GM12865 (cell line): ENCODE measurements around the gene PPFIBP2.

Source experiments
- DNase-seq: peaks from one replicate; pipeline ENCODE4 v3.0.0; 2010; ENCODE audit warnings: low read depth
- H3K4me3 ChIP-seq: 2 replicates; pipeline ENCODE4 v1.5.1; 2011; ENCODE audit warnings: mild to moderate bottlenecking, low read depth, low read length, control low read depth
- TF ChIP-seq, protein P1 (sequence below): IDR thresholded peaks from 2 replicates; pipeline ENCODE4 v1.5.1; 2011; ENCODE audit warnings: low read length, control low read depth, low read depth, inconsistent platforms; ENCODE audit not compliant: insufficient read depth; ENCODE audit errors: missing control alignments

Gene PPFIBP2

DNA sequence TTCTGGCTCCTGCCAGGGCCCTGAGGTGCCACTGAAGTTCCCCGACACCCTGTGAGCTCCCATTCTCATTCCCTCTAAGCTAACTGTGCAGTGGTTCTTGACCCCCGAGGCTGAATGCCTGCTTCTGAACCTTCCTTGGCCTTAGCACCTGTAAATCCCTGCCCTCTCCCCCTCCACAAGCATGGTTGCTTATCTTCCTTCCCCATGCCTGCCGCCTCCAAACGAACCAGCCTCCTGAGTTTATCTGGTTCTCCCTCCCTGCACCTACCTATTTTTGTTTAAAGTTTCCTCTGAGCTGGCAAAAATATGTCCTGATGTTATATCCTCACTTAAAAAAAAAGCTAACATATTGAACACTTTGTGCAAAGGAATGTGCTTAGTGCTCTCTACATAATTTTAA, 33.9 kb downstream of the PPFIBP2 start:
- no peak overlapping the region for H3K4me3 ChIP-seq
- TF ChIP-seq, protein P1, sequence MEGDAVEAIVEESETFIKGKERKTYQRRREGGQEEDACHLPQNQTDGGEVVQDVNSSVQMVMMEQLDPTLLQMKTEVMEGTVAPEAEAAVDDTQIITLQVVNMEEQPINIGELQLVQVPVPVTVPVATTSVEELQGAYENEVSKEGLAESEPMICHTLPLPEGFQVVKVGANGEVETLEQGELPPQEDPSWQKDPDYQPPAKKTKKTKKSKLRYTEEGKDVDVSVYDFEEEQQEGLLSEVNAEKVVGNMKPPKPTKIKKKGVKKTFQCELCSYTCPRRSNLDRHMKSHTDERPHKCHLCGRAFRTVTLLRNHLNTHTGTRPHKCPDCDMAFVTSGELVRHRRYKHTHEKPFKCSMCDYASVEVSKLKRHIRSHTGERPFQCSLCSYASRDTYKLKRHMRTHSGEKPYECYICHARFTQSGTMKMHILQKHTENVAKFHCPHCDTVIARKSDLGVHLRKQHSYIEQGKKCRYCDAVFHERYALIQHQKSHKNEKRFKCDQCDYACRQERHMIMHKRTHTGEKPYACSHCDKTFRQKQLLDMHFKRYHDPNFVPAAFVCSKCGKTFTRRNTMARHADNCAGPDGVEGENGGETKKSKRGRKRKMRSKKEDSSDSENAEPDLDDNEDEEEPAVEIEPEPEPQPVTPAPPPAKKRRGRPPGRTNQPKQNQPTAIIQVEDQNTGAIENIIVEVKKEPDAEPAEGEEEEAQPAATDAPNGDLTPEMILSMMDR: no peak
- DNase-seq: no peak

DNA sequence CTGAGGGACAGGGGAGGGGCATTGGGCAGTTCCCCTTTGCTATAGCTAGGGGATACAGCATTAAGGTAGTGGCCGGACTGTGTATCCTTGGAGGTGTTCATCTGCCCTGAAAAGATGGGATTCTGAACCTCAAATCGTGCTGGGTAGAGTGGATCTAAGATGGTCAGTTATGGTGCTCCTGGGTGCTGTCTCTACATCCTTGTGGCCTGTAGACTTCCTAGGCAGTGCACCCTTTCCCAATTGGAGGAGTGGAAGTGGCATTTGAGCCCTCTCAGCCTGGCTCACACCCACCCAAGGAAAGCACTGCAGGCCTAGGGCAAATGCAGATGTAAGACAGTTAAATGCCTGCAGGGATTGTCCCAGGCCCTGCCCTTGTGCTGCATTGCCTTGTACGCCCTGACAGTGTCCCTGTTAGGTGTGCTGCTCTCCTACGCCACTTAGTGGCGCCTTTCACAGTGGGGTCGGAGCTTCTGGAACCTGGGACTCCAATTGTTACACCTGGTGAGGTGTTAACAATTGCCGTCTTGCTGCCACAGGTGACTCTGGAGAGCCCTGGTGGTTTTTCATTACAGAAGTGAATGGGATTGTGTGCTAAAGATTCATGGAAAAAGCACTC, 35.0 kb downstream of the PPFIBP2 start:
- DNase-seq: peak; percentile 73
- TF ChIP-seq, protein P1: peak; percentile 79
- H3K4me3 ChIP-seq: no peak overlapping the region

DNA sequence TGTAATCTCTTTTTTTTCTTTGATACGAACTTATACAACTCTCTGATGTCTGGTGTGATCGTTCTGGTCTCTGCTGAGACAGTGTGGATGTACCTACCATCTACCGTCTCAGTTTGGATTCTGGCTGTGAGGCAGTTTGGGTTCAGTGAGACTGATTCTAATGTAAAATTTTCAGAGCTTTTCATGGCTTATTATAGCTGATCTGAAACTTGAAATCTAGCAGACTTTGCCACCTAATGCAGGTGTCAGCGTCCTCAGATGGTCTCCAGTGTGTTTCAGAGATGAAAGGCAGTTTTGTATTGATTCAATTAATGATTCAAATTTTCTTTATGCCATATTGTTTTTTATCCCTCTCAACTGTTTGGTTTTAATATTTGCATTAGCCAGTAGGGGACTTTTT, 35.9 kb downstream of the PPFIBP2 start:
- TF ChIP-seq, protein P1: no peak
- no peak overlapping the region for H3K4me3 ChIP-seq
- DNase-seq: no peak

- H3K4me3 ChIP-seq: no peak overlapping the region
- TF ChIP-seq, protein P1: no peak
- no peak for DNase-seq
These were observed 37.8 kb downstream of the PPFIBP2 start for GRCh38 chr11:7551571-7551970.

GRCh38 chr11:7552666-7553065, 38.9 kb downstream of the PPFIBP2 start:
- no peak for DNase-seq
- no peak overlapping the region for H3K4me3 ChIP-seq
- TF ChIP-seq, protein P1: no peak

DNA sequence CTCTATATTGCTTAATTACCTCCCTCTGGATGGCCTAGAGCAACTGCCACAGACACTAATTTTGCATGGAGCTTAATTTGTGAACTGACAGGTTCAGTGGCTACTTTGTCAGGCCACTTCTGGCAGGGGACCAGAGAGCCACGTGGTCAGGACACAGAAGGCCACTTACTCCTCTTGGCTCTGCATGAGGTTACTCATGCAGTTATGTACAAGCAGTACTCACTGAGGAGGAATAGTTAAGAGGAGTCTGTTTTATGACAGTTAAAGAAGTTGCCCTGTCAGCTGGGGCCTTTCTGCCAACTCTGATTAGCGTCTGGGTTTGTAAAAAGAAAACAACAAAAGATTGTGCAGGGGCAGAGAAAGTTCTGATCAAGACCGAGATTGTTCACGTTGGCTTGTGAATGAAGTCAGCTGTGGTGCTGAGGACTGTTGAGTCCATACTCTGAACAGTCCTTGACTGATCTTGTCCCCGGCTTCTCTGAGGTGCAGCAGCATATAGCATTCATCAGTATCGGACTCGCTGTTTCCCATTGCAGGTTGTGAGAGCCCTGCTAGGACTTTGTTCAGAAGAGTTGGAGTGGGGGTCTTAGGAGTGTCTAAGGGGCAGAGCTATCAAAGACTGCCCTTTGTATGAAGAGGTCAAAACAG, 41.4 kb downstream of the PPFIBP2 start:
- TF ChIP-seq, protein P1: no peak
- DNase-seq: no peak
- H3K4me3 ChIP-seq: no peak overlapping the region

- no peak overlapping the region for H3K4me3 ChIP-seq
- TF ChIP-seq, protein P1: no peak
- DNase-seq: no peak
These were observed 44.2 kb downstream of the PPFIBP2 start for GRCh38 chr11:7558046-7558445.
